Heart left ventricle (tissue), 13 donors: Measurements from ENCODE around the gene ANO2.

ENCODE experiments used
- POLR2A ChIP-seq, 2 donors: fragments of 450-650 bp; IDR thresholded peaks; one replicate each; pipeline ENCODE4 v1.6.1; 2017; ENCODE audit warnings: antibody characterized with exemption in 2 of 2, mild to moderate bottlenecking in 2 of 2, moderate library complexity in 2 of 2
- TF ChIP-seq, protein P1 (sequence below), 12 donors: fragments of 200-600 bp; sonication (generic) in 4 of 12; IDR thresholded peaks; one replicate each; pipeline versions ENCODE4 v1.5.0 to v1.8.0; 2018 to 2022; ENCODE audit warnings: antibody characterized with exemption in 12 of 12, mild to moderate bottlenecking in 5 of 12
- donor health status: ischemic (EF 13 %, LVEDD 7.1; RV severe dilation, severe dysfunction).
- donor health status: DM: no; HTN: yes; CAD: no.
- donor health status: DM: no; HTN: no; CAD: no.
- donor health status: ischemic (EF 25% LVEDD 6.9; RV normal size, moderate dysfunction).
- donor health status: ischemic (EF 25% LVEDD 5.7; RV mildly dilated, moderate dysfunction).
- donor health status: ischemic (EF 35%, LVEDD 5.7; RV mildly dilated, moderate dysfunction).
- donor health status: nonischemic (EF 11% LVEDD 7.7; RV severe dilation, severe dysfunction).
- donor health status: DM: yes; HTN: yes; CAD: no.
- donor health status: PGD.
- donor health status: ischemic (EF 29% LVEDD 5.4; RV normal size, mild dysfunction).
- donor health status: nonischemic (EF 23%, LVEDD 6.1; RV moderate dilation, normal function).

GRCh38 chr12:5631497-5631896 is 313.6 kb downstream of the ANO2 start:
- TF ChIP-seq, protein P1, sequence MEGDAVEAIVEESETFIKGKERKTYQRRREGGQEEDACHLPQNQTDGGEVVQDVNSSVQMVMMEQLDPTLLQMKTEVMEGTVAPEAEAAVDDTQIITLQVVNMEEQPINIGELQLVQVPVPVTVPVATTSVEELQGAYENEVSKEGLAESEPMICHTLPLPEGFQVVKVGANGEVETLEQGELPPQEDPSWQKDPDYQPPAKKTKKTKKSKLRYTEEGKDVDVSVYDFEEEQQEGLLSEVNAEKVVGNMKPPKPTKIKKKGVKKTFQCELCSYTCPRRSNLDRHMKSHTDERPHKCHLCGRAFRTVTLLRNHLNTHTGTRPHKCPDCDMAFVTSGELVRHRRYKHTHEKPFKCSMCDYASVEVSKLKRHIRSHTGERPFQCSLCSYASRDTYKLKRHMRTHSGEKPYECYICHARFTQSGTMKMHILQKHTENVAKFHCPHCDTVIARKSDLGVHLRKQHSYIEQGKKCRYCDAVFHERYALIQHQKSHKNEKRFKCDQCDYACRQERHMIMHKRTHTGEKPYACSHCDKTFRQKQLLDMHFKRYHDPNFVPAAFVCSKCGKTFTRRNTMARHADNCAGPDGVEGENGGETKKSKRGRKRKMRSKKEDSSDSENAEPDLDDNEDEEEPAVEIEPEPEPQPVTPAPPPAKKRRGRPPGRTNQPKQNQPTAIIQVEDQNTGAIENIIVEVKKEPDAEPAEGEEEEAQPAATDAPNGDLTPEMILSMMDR (IDR thresholded peaks at IDR 0.05) = no peak
- no peak for TF ChIP-seq POLR2A (IDR thresholded peaks at IDR 0.05)
